K562 (cell line): ENCODE measurements around the gene CCDC34. TPM values are rescaled to one million over a fixed set of nuclear protein-coding genes. Genes with fewer than 3 reads are reported as not detected.

Source experiments
- ATAC-seq: fragments of 200-7000 bp; cut with Tn5 transposase; 3 replicates; pipeline ENCODE4 v1.9.1; 2020; ENCODE audit warnings: moderate library complexity
- BruUV-seq: library from RNA; stranded (reverse); fragments of 400-500 nt; replicated peaks from 2 replicates; lab custom pipeline; 2021; lab: Mats Ljungman, UMichigan
- CTCF ChIA-PET: fragments of 300-600 bp; formaldehyde crosslinking; extraction: SDS; loops from one replicate; lab custom pipeline; 2021; ENCODE audit warnings: low intra/inter-chr PET ratio; lab: Yijun Ruan, JAX
- POLR2A ChIA-PET: fragments of 300-600, 350-650 bp; sonication (Branson Sonifier 250); formaldehyde crosslinking; extraction: SDS; loops from one replicate; lab custom pipeline; 2021; ENCODE audit warnings: antibody characterized with exemption, inconsistent platforms; lab: Yijun Ruan, JAX
- DNase-seq, 4 experiments: peaks; one replicate each; pipeline versions ENCODE4 v3.0.0 to v3.0.0-alpha.2; 2011 to 2018; ENCODE audit warnings: low spot score in 3 of 4, mixed read lengths in 3 of 4; ENCODE audit errors: extremely low read depth in 1 of 4
- FAIRE-seq: peaks from 2 replicates; lab custom pipeline; 2011; peaks lifted over from hg19 to GRCh38; lab: Jason Lieb, UNC
- H2AFZ ChIP-seq: 2 replicates; pipeline ENCODE4 v1.6.0; 2011; ENCODE audit warnings: low read depth, low read length, control low read depth, inconsistent platforms
- H3K27ac ChIP-seq: fragments of 200-600 bp; 3 replicates; pipeline ENCODE4 v1.8.0; 2011; ENCODE audit warnings: low read depth, mild to moderate bottlenecking, control low read depth, inconsistent platforms, low read length, moderate library complexity, mixed read lengths; ENCODE audit errors: extremely low read depth
- H3K27me3 ChIP-seq, 2 experiments: fragments of 300-600 bp in 1 of 2; 2 replicates in 1 of 2; 3 replicates in 1 of 2; pipeline versions ENCODE4 v1.6.0 to v1.8.0; 2011; ENCODE audit warnings: inconsistent platforms in 2 of 2, low read length in 2 of 2, mild to moderate bottlenecking in 1 of 2, mixed read lengths in 1 of 2, moderate library complexity in 1 of 2; ENCODE audit not compliant: control insufficient read depth in 2 of 2, insufficient read depth in 2 of 2
- H3K36me3 ChIP-seq: fragments of 300-600 bp; 3 replicates; pipeline ENCODE4 v1.8.0; 2011; ENCODE audit warnings: mild to moderate bottlenecking, low read length, inconsistent platforms; ENCODE audit not compliant: control insufficient read depth, insufficient read depth
- H3K4me1 ChIP-seq, 2 experiments: fragments of 200-600 bp in 1 of 2; replicated peaks in 1 of 2; 2 replicates in 1 of 2; 3 replicates in 1 of 2; pipeline versions ENCODE4 v1.5.1 to v1.8.0; 2011; ENCODE audit warnings: inconsistent platforms in 2 of 2, low read length in 2 of 2, mild to moderate bottlenecking in 1 of 2, mixed read lengths in 1 of 2, moderate library complexity in 1 of 2; ENCODE audit not compliant: control insufficient read depth in 2 of 2, insufficient read depth in 2 of 2
- H3K4me2 ChIP-seq: 2 replicates; pipeline ENCODE4 v1.6.1; 2011; ENCODE audit warnings: low read length, control low read depth, inconsistent platforms, mixed read lengths; ENCODE audit not compliant: insufficient read depth
- H3K4me3 ChIP-seq: fragments of 200-600 bp; sonication (generic), shearing (Covaris generic); 2 replicates; pipeline ENCODE4 v1.5.1; 2016; ENCODE audit warnings: control low read depth, inconsistent platforms
- H3K79me2 ChIP-seq: fragments of 200-600 bp; 3 replicates; pipeline ENCODE4 v1.8.0; 2011; ENCODE audit warnings: low read length, inconsistent platforms; ENCODE audit not compliant: control insufficient read depth, insufficient read depth
- H3K9ac ChIP-seq, 2 experiments: 2 replicates each; pipeline versions ENCODE4 v1.6.0 to v1.6.1; 2011; ENCODE audit warnings: low read depth in 2 of 2, low read length in 2 of 2, control low read depth in 1 of 2, inconsistent platforms in 1 of 2, mild to moderate bottlenecking in 1 of 2, mixed read lengths in 1 of 2; ENCODE audit not compliant: insufficient read depth in 1 of 2
- H3K9me1 ChIP-seq: one replicate; pipeline ENCODE4 v1.6.0; 2011; ENCODE audit warnings: inconsistent platforms, mild to moderate bottlenecking, low read length, moderate library complexity; ENCODE audit not compliant: control insufficient read depth, insufficient read depth
- H3K9me3 ChIP-seq: replicated peaks from 2 replicates; pipeline ENCODE4 v1.5.1; 2011; ENCODE audit warnings: low read depth, low read length, inconsistent platforms; ENCODE audit not compliant: control insufficient read depth, insufficient read depth
- H4K20me1 ChIP-seq: replicated peaks from 2 replicates; pipeline ENCODE4 v1.6.1; 2011; ENCODE audit warnings: low read length, inconsistent platforms, mixed read lengths; ENCODE audit not compliant: control insufficient read depth, insufficient read depth
- CTCF ChIP-seq, 3 experiments: IDR thresholded peaks in 2 of 3; conservative IDR thresholded peaks in 1 of 3; 2 replicates each; pipeline ENCODE4 v1.5.1; 2011 to 2012; ENCODE audit warnings: low read length in 3 of 3, mild to moderate bottlenecking in 3 of 3, control low read depth in 2 of 3, improper control_type of control experiment in 1 of 3, inconsistent platforms in 1 of 3, low read depth in 1 of 3, mixed read lengths in 1 of 3, moderate library complexity in 1 of 3; ENCODE audit not compliant: insufficient read depth in 2 of 3
- CUX1 ChIP-seq: fragments of 200-800 bp; sonication (Bioruptor generic); IDR thresholded peaks from 2 replicates; pipeline ENCODE4 v1.6.1; 2016; ENCODE audit warnings: missing genetic modification characterization, missing compliant biosample characterization
- HMG20A ChIP-seq: fragments of 450-650 bp; formaldehyde crosslinking; conservative IDR thresholded peaks from 2 replicates; pipeline ENCODE4 v1.4.0; 2020; ENCODE audit warnings: mild to moderate bottlenecking, mixed read lengths
- WGBS: fragments of 100-300 bp; shearing (Covaris generic); methylation state at CpG from one replicate; pipeline ENCODE4 v1.1.6; 2016; ENCODE audit warnings: low coverage, mixed read lengths; ENCODE audit not compliant: insufficient coverage; ENCODE audit errors: missing lambda C conversion rate; 5-methylcytosine and 5-hydroxymethylcytosine counted together
- in situ Hi-C: fragments of 300-500 bp; cut with MboI; formaldehyde crosslinking; loops from 4 replicates; pipeline ENCODE4 v1.15.0; 2018; ENCODE audit warnings: inconsistent platforms, mixed read lengths
- intact Hi-C: fragments of 100-400 bp; cut with micrococcal nuclease; formaldehyde crosslinking; loops from 2 replicates; pipeline ENCODE4 v1.14.2; 2022
- polyA plus RNA-seq, 8 experiments: library from polyadenylated mRNA; depleted of rRNA in 4 of 8; stranded (reverse) in 5 of 8; unstranded in 3 of 8; fragments of >200 nt; fragmentation: Nextera tagmentation in 2 of 8; fragmentation: Illumina TruSeq in 1 of 8; extraction: Ambion mirVana in 2 of 8; extraction: Trizol in 1 of 8; gene quantifications; 2 replicates each; pipeline versions ENCODE4 v1.2.1 to v1.2.3, GENCODE V29; 2011 to 2014; ENCODE audit warnings: inconsistent platforms in 1 of 8, missing spikeins in 1 of 8
- total RNA-seq, 7 experiments: library from RNA; depleted of rRNA in 6 of 7; stranded (reverse); fragments of >200 nt in 6 of 7; fragmentation: Illumina TruSeq in 2 of 7; extraction: Trizol in 2 of 7; gene quantifications; 2 replicates each; pipeline versions ENCODE4 v1.2.1 to v1.2.3, GENCODE V29; 2011 to 2021; ENCODE audit warnings: low replicate concordance in 1 of 7

CCDC34 gene
- total and polyA plus RNA-seq, 9 of the 15 experiments (the other 6 are each of a cell fraction or from before 2014, with no cell fraction given): 6.2 to 42.0 (median 15.7) TPM

- Histone ChIP-seq H3K27ac (no peak overlapping the region), H3K4me2 (no peak overlapping the region), H2AFZ (no peak overlapping the region), H4K20me1 (no peaks in the 10 kb centered on the region), H3K4me1 (peaks cover 5 to 46% of the 10 kb centered on the region in 2 experiments), H3K9me1 (no peaks in the 10 kb centered on the region), H3K9me3 (no peaks in the 10 kb centered on the region)
- BruUV-seq: no TSS peak
- peak; percentile 41; the same call in 2 of the 3 replicates for ATAC-seq
- intact Hi-C loops: no loop called here
- TF ChIP-seq HMG20A (no peak), CUX1 (CRISPR knock-in tag) (0 out of 2 replicates have a peak, but pooled peaks have one; percentile 17), CTCF (IDR thresholded peaks at IDR 0.05 in 2 of 3, conservative IDR thresholded peaks at IDR 0.05 in 1 of 3; ENCODE audit: insufficient read depth in 2 of 3, low read depth in 1 of 3, low read length in 3 of 3) (peak in 1 of 3 experiments; percentile 23; a peak in 1 of 6 replicates)
- TF ChIP-seq, all 486 proteins: peak for 2
- POLR2A ChIA-PET: interaction anchor here (0.7 to 1.6 kb wide), 2 partner anchors 30 kb away, joined by 3 to 4 read pairs; no protein-coding TSS in a partner anchor
- in situ Hi-C loops: no loop called here
- CTCF ChIA-PET: no interaction called here
- Histone ChIP-seq H3K4me3 (no peak overlapping the region), H3K79me2 (no peaks in the 10 kb centered on the region), H3K27me3 (no peaks in the 10 kb centered on the region), H3K9ac (no peak overlapping the region), H3K36me3 (no peaks in the 10 kb centered on the region)
- DNase-seq: no peak
- WGBS: 56% methylated on average over 6 of the region's 6 CpGs
- no peak for FAIRE-seq
These were observed 27.6 kb upstream of the CCDC34 start for GRCh38 chr11:27390318-27391295.
